ENCODE results near the gene BNC2. TPM values are rescaled to one million over a fixed set of nuclear protein-coding genes. Genes with fewer than 3 reads are reported as not detected.

The BNC2 gene
- total RNA-seq, 2 experiments from 2014 or later, result not detected

GRCh38 chr9:16821344-16821743, 49.1 kb downstream of the BNC2 start:
- CTCF ChIA-PET, result no interaction called here
- Mint-ChIP-seq H3K4me1 (ENCODE audit: low read depth) (no peaks in the 10 kb centered on the region), H3K9me3 (peaks cover 2% of the 10 kb centered on the region), H3K4me3 (no peak overlapping the region), H3K27me3 (no peaks in the 10 kb centered on the region), H3K27ac (no peak overlapping the region), H3K36me3 (ENCODE audit: low read depth) (no peaks in the 10 kb centered on the region)
- no peaks in the 10 kb centered on the region for H3K27me3 ChIP-seq (ENCODE audit: control insufficient read depth in 1 of 2, insufficient read depth in 2 of 2, low read length in 2 of 2)
- DNase-seq (no peak), ATAC-seq (ENCODE audit: poor library complexity) (no peak)
- POLR2A ChIA-PET, result no interaction called here
- no peak overlapping the region for H3K4me3 ChIP-seq (ENCODE audit: low read length)
- H3K4me1 ChIP-seq (ENCODE audit: insufficient read depth, low read length), result no peaks in the 10 kb centered on the region
- H3K27ac ChIP-seq (ENCODE audit: low read depth in 1 of 2, low read length in 2 of 2), result no peak overlapping the region
- intact Hi-C loops (cut with DNase I, micrococcal nuclease), result no loop called here
- H3K9me3 ChIP-seq (ENCODE audit: control insufficient read depth in 1 of 2, insufficient read depth in 1 of 2, low read length in 2 of 2), result peaks cover 0 to 16% of the 10 kb centered on the region in 2 experiments
- TF ChIP-seq, protein P1, sequence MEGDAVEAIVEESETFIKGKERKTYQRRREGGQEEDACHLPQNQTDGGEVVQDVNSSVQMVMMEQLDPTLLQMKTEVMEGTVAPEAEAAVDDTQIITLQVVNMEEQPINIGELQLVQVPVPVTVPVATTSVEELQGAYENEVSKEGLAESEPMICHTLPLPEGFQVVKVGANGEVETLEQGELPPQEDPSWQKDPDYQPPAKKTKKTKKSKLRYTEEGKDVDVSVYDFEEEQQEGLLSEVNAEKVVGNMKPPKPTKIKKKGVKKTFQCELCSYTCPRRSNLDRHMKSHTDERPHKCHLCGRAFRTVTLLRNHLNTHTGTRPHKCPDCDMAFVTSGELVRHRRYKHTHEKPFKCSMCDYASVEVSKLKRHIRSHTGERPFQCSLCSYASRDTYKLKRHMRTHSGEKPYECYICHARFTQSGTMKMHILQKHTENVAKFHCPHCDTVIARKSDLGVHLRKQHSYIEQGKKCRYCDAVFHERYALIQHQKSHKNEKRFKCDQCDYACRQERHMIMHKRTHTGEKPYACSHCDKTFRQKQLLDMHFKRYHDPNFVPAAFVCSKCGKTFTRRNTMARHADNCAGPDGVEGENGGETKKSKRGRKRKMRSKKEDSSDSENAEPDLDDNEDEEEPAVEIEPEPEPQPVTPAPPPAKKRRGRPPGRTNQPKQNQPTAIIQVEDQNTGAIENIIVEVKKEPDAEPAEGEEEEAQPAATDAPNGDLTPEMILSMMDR (IDR thresholded peaks at IDR 0.05), result no peak
- no peaks in the 10 kb centered on the region for H3K36me3 ChIP-seq (ENCODE audit: insufficient read depth, low read length)

DNA sequence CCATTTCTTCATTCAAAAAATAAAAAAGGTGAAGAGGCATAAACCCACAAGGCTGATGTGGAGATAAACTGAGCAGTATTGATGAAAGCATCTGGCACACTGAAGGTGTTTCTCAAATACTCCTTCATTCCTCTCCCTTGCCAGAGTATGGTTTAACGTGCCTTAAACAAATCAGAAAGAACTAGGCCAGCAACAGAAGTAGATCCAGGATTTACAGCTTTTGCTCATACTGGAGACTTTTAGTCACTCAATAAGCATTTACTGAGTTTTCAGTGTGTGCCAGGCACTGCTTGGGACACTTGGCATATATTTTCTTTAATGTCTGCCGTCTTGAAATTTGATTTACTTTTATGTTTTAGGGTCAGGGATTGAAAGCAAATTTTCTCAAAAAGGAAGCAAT, 53.0 kb downstream of the BNC2 start:
- Histone ChIP-seq H3K27me3 (ENCODE audit: control insufficient read depth in 1 of 2, insufficient read depth in 2 of 2, low read length in 2 of 2) (no peaks in the 10 kb centered on the region), H3K9me3 (ENCODE audit: control insufficient read depth in 1 of 2, insufficient read depth in 1 of 2, low read length in 2 of 2) (peaks cover 8 to 25% of the 10 kb centered on the region in 2 experiments), H3K27ac (ENCODE audit: low read depth in 1 of 2, low read length in 2 of 2) (no peak overlapping the region), H3K4me1 (ENCODE audit: insufficient read depth, low read length) (no peaks in the 10 kb centered on the region), H3K36me3 (ENCODE audit: insufficient read depth, low read length) (no peaks in the 10 kb centered on the region), H3K4me3 (ENCODE audit: low read length) (no peak overlapping the region)
- Mint-ChIP-seq H3K4me1 (ENCODE audit: low read depth) (no peaks in the 10 kb centered on the region), H3K27me3 (no peaks in the 10 kb centered on the region), H3K9me3 (peaks cover 4% of the 10 kb centered on the region), H3K36me3 (ENCODE audit: low read depth) (no peaks in the 10 kb centered on the region), H3K4me3 (no peak overlapping the region), H3K27ac (no peak overlapping the region)
- TF ChIP-seq, protein P1 (IDR thresholded peaks at IDR 0.05), result no peak
- no peak for DNase-seq
- no peak for ATAC-seq (ENCODE audit: poor library complexity)
- intact Hi-C loops (cut with DNase I, micrococcal nuclease), result no loop called here
- CTCF ChIA-PET, result no interaction called here
- POLR2A ChIA-PET, result no interaction called here

DNA sequence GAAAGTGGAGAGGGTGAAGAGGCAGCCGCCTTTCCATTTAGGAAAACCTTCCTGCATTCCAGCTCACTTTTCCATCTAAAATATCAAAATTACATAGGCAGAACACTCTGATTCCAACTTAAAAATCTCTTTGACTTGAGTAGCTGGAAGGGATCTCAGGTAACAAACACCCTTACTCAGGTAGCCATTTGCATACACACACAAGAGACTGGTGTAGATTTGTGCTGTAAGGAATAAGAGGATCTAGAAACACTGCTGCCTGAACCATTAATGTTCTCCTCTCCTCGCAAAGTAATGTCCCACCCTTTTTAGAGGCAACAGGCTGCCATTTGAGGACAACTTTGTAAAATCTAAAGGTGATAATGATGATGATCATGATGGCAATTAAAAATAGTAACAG, 53.5 kb downstream of the BNC2 start:
- H3K4me1 Mint-ChIP-seq (ENCODE audit: low read depth), result no peaks in the 10 kb centered on the region
- no peaks in the 10 kb centered on the region for H3K4me1 ChIP-seq (ENCODE audit: insufficient read depth, low read length)
- ChIA-PET POLR2A (no interaction called here), CTCF (no interaction called here)
- no peak overlapping the region for H3K27ac ChIP-seq (ENCODE audit: low read depth in 1 of 2, low read length in 2 of 2)
- no peak overlapping the region for H3K4me3 Mint-ChIP-seq
- no peak for DNase-seq
- no peaks in the 10 kb centered on the region for H3K27me3 ChIP-seq (ENCODE audit: control insufficient read depth in 1 of 2, insufficient read depth in 2 of 2, low read length in 2 of 2)
- H3K27ac Mint-ChIP-seq, result no peak overlapping the region
- no peak overlapping the region for H3K4me3 ChIP-seq (ENCODE audit: low read length)
- intact Hi-C loops (cut with DNase I, micrococcal nuclease), result no loop called here
- peaks cover 8 to 23% of the 10 kb centered on the region in 2 experiments for H3K9me3 ChIP-seq (ENCODE audit: control insufficient read depth in 1 of 2, insufficient read depth in 1 of 2, low read length in 2 of 2)
- TF ChIP-seq, protein P1 (IDR thresholded peaks at IDR 0.05), result no peak
- no peaks in the 10 kb centered on the region for H3K36me3 ChIP-seq (ENCODE audit: insufficient read depth, low read length)
- no peaks in the 10 kb centered on the region for H3K27me3 Mint-ChIP-seq
- no peak for ATAC-seq (ENCODE audit: poor library complexity)
- no peaks in the 10 kb centered on the region for H3K36me3 Mint-ChIP-seq (ENCODE audit: low read depth)
- H3K9me3 Mint-ChIP-seq, result peaks cover 4% of the 10 kb centered on the region
